Measurements from ENCODE around the gene PRR23E. TPM values are rescaled to one million over a fixed set of nuclear protein-coding genes. Genes with fewer than 3 reads are reported as not detected.

Gene PRR23E
- total RNA-seq, 1 donor from 2014 or later = not detected

DNA sequence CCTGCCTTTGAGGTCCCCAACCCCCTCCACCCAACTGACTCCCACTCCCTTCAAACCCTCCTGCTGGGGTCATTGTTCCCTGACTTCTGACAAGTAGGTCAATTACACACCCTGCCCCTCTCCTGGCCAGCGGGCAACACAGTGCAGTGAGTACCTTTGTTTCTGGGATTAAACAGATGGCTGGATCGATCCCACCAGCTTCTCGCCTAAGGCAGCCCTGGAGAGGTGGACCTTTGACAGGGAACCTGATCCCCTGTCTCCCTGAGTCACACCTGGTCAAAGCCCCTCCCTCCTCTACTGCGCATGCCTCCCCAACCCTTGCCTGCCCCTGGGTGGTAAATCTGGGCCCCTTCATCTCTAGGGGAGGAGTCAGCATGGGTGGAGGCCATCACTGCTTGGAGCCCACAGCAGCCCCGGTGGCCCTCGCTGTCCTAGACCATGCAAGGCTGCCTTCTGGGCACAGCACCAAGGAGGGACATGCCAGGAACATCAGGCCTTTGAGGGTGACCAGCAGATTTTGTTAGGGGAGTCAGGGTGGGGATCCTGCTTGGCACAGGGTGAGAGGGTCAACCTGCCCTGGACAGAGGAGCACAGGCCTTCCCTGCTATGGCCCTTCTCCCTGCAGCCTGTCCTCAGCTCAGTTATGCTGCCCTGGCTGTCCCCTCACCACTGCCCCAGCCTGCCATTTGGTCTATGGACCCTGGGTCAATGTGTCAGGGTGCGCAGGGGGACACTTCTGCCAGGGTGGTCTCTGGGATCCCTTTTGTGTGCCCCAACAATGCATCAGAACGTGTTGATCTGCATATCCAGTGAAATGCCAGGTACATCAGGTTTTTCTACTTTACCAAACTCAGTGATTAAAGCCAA lies 9.8 kb upstream of the PRR23E start:
- no peaks in the 10 kb centered on the region for H3K4me1 Mint-ChIP-seq (ENCODE audit: unreplicated experiment)
- H3K9me3 Mint-ChIP-seq = no peaks in the 10 kb centered on the region
- no peaks in the 10 kb centered on the region for H3K36me3 Mint-ChIP-seq
- peaks cover 7% of the 10 kb centered on the region for H3K27me3 Mint-ChIP-seq
- TF ChIP-seq, protein P1, sequence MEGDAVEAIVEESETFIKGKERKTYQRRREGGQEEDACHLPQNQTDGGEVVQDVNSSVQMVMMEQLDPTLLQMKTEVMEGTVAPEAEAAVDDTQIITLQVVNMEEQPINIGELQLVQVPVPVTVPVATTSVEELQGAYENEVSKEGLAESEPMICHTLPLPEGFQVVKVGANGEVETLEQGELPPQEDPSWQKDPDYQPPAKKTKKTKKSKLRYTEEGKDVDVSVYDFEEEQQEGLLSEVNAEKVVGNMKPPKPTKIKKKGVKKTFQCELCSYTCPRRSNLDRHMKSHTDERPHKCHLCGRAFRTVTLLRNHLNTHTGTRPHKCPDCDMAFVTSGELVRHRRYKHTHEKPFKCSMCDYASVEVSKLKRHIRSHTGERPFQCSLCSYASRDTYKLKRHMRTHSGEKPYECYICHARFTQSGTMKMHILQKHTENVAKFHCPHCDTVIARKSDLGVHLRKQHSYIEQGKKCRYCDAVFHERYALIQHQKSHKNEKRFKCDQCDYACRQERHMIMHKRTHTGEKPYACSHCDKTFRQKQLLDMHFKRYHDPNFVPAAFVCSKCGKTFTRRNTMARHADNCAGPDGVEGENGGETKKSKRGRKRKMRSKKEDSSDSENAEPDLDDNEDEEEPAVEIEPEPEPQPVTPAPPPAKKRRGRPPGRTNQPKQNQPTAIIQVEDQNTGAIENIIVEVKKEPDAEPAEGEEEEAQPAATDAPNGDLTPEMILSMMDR (conservative IDR thresholded peaks at IDR 0.05) = no peak
- H3K27ac Mint-ChIP-seq = no peak overlapping the region
- peak; percentile 64 for DNase-seq (ENCODE audit: extremely low spot score, unreplicated experiment)
- no peak overlapping the region for H3K4me3 Mint-ChIP-seq

DNA sequence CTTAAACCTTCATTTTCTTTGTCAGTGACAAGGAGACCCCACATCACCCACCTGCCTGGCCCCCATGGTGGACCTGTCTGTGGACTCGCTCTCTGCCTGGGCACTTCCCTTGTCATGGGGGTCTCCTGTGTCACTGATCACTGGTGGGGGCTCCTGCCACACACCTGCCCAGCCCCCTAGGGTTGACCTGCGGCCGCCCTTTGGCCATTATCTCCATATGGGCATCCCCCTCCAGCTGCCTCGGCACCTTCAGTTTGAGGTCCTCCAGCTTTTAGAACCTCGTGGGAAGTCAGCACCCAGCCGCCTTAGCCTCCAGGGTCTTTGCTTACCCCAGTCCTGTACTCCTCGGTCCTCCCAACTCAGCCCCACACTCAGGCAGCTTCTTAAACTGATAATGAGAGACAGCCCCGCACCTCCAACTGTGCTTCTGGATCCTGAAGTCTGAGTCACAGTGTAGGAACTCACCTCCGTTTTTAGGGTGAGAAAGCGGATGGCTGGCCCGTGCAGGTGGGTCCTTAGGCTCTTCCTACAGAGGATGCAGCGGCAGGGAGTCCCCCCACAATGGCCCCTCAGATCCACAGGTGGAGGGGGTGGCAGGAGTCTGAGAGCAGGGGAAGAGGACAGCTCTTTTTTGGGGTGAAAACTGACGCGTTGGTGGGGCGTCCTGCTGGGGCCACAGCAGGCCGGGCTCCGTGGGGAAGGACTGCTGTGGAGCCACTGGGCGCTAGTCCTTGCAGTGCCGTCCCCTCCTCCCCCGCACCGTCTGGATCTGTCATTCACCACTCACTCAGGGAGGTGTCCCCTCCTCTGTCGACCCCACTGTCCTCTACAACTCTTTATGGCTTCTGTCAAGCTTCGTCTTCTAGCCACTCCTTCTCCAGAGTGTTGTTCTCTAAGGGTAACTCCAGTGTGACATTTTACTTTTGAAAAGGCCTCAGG lies 8.7 kb upstream of the PRR23E start:
- H3K4me3 Mint-ChIP-seq = no peak overlapping the region
- DNase-seq (ENCODE audit: extremely low spot score, unreplicated experiment) = peak; percentile 61
- peaks cover 9% of the 10 kb centered on the region for H3K9me3 Mint-ChIP-seq
- TF ChIP-seq, protein P1 (conservative IDR thresholded peaks at IDR 0.05) = no peak
- H3K36me3 Mint-ChIP-seq = no peaks in the 10 kb centered on the region
- H3K27me3 Mint-ChIP-seq = peaks cover 11% of the 10 kb centered on the region
- H3K4me1 Mint-ChIP-seq (ENCODE audit: unreplicated experiment) = no peaks in the 10 kb centered on the region
- H3K27ac Mint-ChIP-seq = no peak overlapping the region

DNA sequence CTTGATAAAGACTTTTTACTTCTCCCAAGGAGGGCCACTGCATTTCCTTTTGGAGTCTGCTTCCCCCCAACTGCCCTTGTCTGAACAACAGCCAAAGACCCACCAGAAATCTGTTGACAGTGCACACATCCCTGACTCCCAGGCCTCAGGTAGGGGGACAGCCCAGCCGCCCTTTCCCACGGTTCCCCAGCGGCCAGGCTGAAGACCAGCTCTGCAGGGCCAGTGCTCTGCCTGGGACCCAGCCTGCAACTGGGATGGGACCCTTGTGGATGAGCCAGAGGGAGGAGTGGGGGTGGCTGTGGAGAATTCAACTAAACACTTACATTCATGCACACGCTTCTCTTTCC lies 8.1 kb upstream of the PRR23E start:
- no peaks in the 10 kb centered on the region for H3K36me3 Mint-ChIP-seq
- no peak overlapping the region for H3K27ac Mint-ChIP-seq
- TF ChIP-seq, protein P1 (conservative IDR thresholded peaks at IDR 0.05) = no peak
- H3K4me1 Mint-ChIP-seq (ENCODE audit: unreplicated experiment) = no peaks in the 10 kb centered on the region
- peaks cover 11% of the 10 kb centered on the region for H3K27me3 Mint-ChIP-seq
- no peak for DNase-seq (ENCODE audit: extremely low spot score, unreplicated experiment)
- peaks cover 9% of the 10 kb centered on the region for H3K9me3 Mint-ChIP-seq
- H3K4me3 Mint-ChIP-seq = no peak overlapping the region

DNA sequence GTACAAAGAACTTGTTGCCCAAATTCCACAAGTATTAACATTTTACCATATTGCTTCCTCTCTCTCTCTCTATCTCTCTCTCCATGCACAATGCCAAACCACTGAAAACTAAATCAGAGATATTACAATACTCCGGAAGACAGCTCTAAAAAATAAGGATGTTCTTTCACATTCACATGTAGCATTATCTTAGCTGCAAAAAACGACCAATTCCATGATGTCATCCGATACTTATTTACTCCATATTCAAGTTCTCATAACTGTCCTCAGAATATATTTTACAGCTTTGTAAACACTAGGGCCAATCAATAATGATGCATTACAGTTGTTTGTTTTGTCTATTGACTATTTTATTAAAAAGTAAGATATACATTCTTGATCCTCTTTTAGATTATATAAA lies 7.7 kb upstream of the PRR23E start:
- Mint-ChIP-seq H3K27me3 (peaks cover 11% of the 10 kb centered on the region), H3K4me1 (ENCODE audit: unreplicated experiment) (no peaks in the 10 kb centered on the region), H3K9me3 (peaks cover 9% of the 10 kb centered on the region), H3K36me3 (no peaks in the 10 kb centered on the region), H3K4me3 (no peak overlapping the region), H3K27ac (no peak overlapping the region)
- TF ChIP-seq, protein P1 (conservative IDR thresholded peaks at IDR 0.05) = no peak
- DNase-seq (ENCODE audit: extremely low spot score, unreplicated experiment) = no peak

DNA sequence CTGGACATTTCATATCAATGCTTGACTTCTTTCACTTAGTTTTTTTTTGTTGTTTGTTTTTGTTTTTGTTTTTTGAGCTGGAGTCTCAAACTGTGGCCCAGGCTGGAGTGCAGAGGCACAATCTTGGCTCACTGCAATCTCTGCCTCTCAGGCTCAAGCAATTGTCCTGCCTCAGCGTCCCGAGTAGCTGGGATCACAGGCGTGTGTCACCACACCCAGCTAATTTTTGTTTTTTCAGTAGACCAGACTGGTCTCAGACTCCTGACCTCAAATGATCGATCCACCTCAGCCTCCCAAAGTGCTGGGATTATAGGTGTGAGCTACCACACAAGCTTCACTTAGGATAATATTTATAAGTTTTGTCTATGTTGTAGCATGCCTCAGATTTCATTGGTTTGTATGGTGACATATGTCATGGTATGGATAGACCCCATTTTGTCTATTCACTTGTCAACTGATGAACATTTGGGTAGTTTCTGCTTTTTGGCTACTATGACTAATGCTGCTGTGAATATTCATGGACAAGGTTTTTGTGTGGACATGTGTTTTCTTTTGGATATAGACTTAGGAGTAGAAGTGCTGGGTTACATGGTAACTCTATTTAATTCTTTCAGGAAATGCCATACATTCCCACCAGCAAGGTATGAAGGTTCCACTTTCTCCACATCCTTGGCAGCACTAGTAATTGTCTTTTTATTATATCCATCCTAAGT lies 6.8 kb upstream of the PRR23E start:
- H3K9me3 Mint-ChIP-seq = peaks cover 9% of the 10 kb centered on the region
- H3K36me3 Mint-ChIP-seq = no peaks in the 10 kb centered on the region
- no peak overlapping the region for H3K4me3 Mint-ChIP-seq
- no peak for DNase-seq (ENCODE audit: extremely low spot score, unreplicated experiment)
- H3K4me1 Mint-ChIP-seq (ENCODE audit: unreplicated experiment) = no peaks in the 10 kb centered on the region
- H3K27me3 Mint-ChIP-seq = peaks cover 11% of the 10 kb centered on the region
- H3K27ac Mint-ChIP-seq = no peak overlapping the region
- TF ChIP-seq, protein P1 (conservative IDR thresholded peaks at IDR 0.05) = no peak
